ENCODE data around the gene SETMAR. TPM values are rescaled to one million over a fixed set of nuclear protein-coding genes. Genes with fewer than 3 reads are reported as not detected.
A peak's percentile ranks its signal among the peaks of the same experiment; 100 is the strongest.

SETMAR gene
- total and polyA plus RNA-seq, 2 of the 4 experiments (the other 2 are of a cell fraction), result 12.7 to 18.1 TPM

DNA sequence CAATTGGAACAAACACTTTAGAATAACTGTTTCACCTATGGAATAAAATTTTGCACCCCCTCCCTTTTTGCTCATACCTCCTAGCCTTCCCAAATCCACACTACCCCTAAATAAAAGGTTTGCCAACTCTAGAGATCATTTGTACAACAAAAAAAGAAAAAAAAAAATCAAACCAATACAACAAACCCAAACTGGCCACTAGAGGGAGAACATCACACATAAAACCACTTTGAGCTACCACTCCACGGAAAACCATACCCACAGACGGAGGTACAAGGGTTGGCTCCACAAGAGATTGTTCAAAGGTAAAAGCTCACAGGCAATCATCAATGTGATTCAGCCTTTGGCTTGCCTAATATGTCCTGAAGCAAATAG is 47.6 kb downstream of the SETMAR start:
- H4K91ac ChIP-seq (ENCODE audit: insufficient read depth, low read depth, low read length), result no peak overlapping the region
- H3K23ac ChIP-seq (ENCODE audit: low read depth, low read length), result no peak overlapping the region
- H3K14ac ChIP-seq (replicated peaks; ENCODE audit: low read depth, low read length), result no peak overlapping the region
- H3K4me1 ChIP-seq (ENCODE audit: control insufficient read depth, insufficient read depth, low read length), result no peaks in the 10 kb centered on the region
- H3K79me1 ChIP-seq (ENCODE audit: low read depth in 1 of 2, low read length in 2 of 2), result no peaks in the 10 kb centered on the region
- H3K27me3 ChIP-seq (ENCODE audit: control insufficient read depth, insufficient read depth, low read length), result no peaks in the 10 kb centered on the region
- intact Hi-C loops (cut with micrococcal nuclease) (loop anchor here (1.0 to 10.0 kb wide), 4 partner anchors 144 to 704 kb away; no protein-coding TSS in a partner anchor), dilution Hi-C loops (cut with HindIII; ENCODE audit: low sequenced_read_pairs, unreplicated experiment) (no loop called here), in situ Hi-C loops (cut with MboI; ENCODE audit: low sequenced_read_pairs) (no loop called here)
- no peak overlapping the region for H2AK9ac ChIP-seq (replicated peaks; ENCODE audit: low read depth, low read length, poor library complexity)
- no peak overlapping the region for H3K27ac ChIP-seq (ENCODE audit: insufficient read depth, low read length)
- no peak overlapping the region for H2AFZ ChIP-seq (replicated peaks; ENCODE audit: low read length, poor library complexity)
- BruUV-seq (replicated peaks), result no TSS peak
- no peak overlapping the region for H3K56ac ChIP-seq (ENCODE audit: extremely low read depth, insufficient read depth, low read length)
- ATAC-seq (ENCODE audit: low read depth) (peak; percentile 86), DNase-seq (peak; percentile 69)
- no peak overlapping the region for H4K8ac ChIP-seq (ENCODE audit: low read depth in 2 of 2, low read length in 2 of 2)
- no peak overlapping the region for H4K5ac ChIP-seq (ENCODE audit: low read depth, low read length)
- no peaks in the 10 kb centered on the region for H3K9me1 ChIP-seq (ENCODE audit: insufficient read depth, low read length)
- H2BK20ac ChIP-seq (ENCODE audit: low read depth, low read length), result no peak overlapping the region
- H2BK5ac ChIP-seq (ENCODE audit: low read depth, low read length, poor library complexity, severe bottlenecking), result no peak overlapping the region
- H3K9ac ChIP-seq (ENCODE audit: low read depth, low read length), result no peak overlapping the region
- H3K36me3 ChIP-seq (ENCODE audit: control insufficient read depth, insufficient read depth, low read length), result no peaks in the 10 kb centered on the region
- ChIA-PET POLR2A (ENCODE audit: unreplicated experiment) (no interaction called here), CTCF (interaction anchor here (0.6 to 2.0 kb wide), 35 partner anchors 10 to 1988 kb away, joined by 3 to 19 read pairs (median 4); partner anchors contain the start of gene ITPR1)
- no peak overlapping the region for H2AK5ac ChIP-seq (ENCODE audit: low read depth, low read length)
- H3K4me2 ChIP-seq (ENCODE audit: low read depth, low read length), result no peak overlapping the region
- H2BK15ac ChIP-seq (ENCODE audit: low read depth, low read length), result no peak overlapping the region
- H3K4me3 ChIP-seq (ENCODE audit: insufficient read depth, low read depth, low read length), result no peak overlapping the region
- no peaks in the 10 kb centered on the region for H4K20me1 ChIP-seq (ENCODE audit: insufficient read depth, low read length)
- no peak overlapping the region for H2BK120ac ChIP-seq (ENCODE audit: low read depth, low read length)
- TF ChIP-seq, protein P1, sequence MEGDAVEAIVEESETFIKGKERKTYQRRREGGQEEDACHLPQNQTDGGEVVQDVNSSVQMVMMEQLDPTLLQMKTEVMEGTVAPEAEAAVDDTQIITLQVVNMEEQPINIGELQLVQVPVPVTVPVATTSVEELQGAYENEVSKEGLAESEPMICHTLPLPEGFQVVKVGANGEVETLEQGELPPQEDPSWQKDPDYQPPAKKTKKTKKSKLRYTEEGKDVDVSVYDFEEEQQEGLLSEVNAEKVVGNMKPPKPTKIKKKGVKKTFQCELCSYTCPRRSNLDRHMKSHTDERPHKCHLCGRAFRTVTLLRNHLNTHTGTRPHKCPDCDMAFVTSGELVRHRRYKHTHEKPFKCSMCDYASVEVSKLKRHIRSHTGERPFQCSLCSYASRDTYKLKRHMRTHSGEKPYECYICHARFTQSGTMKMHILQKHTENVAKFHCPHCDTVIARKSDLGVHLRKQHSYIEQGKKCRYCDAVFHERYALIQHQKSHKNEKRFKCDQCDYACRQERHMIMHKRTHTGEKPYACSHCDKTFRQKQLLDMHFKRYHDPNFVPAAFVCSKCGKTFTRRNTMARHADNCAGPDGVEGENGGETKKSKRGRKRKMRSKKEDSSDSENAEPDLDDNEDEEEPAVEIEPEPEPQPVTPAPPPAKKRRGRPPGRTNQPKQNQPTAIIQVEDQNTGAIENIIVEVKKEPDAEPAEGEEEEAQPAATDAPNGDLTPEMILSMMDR (conservative IDR thresholded peaks at IDR 0.05; ENCODE audit: low read depth, low read length), result peak; percentile 80
- TF ChIP-seq SMC3 (IDR thresholded peaks at IDR 0.05; ENCODE audit: low read depth, low read length), result peak; percentile 82
- peak; percentile 81 for TF ChIP-seq RAD21 (IDR thresholded peaks at IDR 0.05; ENCODE audit: low read length)
- TF ChIP-seq CHD1 (IDR thresholded peaks at IDR 0.05; ENCODE audit: low read depth, low read length), result no peak
- no peak for TF ChIP-seq RFX5 (IDR thresholded peaks at IDR 0.05; ENCODE audit: low read depth, low read length)
- no peak for TF ChIP-seq MXI1 (IDR thresholded peaks at IDR 0.05; ENCODE audit: borderline replicate concordance, low read depth, low read length)
- no peak for TF ChIP-seq RCOR1 (IDR thresholded peaks at IDR 0.05; ENCODE audit: insufficient replicate concordance, low read length)
- no peak for TF ChIP-seq CEBPB (IDR thresholded peaks at IDR 0.05; ENCODE audit: low read depth, low read length)
- TF ChIP-seq, protein P2, sequence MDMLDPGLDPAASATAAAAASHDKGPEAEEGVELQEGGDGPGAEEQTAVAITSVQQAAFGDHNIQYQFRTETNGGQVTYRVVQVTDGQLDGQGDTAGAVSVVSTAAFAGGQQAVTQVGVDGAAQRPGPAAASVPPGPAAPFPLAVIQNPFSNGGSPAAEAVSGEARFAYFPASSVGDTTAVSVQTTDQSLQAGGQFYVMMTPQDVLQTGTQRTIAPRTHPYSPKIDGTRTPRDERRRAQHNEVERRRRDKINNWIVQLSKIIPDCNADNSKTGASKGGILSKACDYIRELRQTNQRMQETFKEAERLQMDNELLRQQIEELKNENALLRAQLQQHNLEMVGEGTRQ (IDR thresholded peaks at IDR 0.05; ENCODE audit: low read depth, low read length), result no peak
- TF ChIP-seq MAFK (IDR thresholded peaks at IDR 0.05; ENCODE audit: low read depth, low read length), result no peak
- no peak for TF ChIP-seq FOS (IDR thresholded peaks at IDR 0.05; ENCODE audit: low read depth, low read length)
- no peak overlapping the region for H3K18ac ChIP-seq (ENCODE audit: low read depth, low read length)
- WGBS, 2 experiments (ENCODE audit: extremely low coverage in 2 of 2, insufficient read length in 1 of 2), result no CpG with 5 or more reads among the region's 2 CpGs
- no peaks in the 10 kb centered on the region for H3K9me3 ChIP-seq (ENCODE audit: control insufficient read depth, insufficient read depth, low read length)
- no peak overlapping the region for H3K4ac ChIP-seq (ENCODE audit: low read depth, low read length)

All from IMR-90 (cell line).